Ovary (tissue), 9 donors: ENCODE results near the gene ASB1. TPM values are rescaled to one million over a fixed set of nuclear protein-coding genes. Genes with fewer than 3 reads are reported as not detected.

Source experiments
- DNase-seq, 5 donors: peaks; one replicate each; pipeline ENCODE4 v3.0.0-alpha.2; 2019 to 2020
- H3K27ac ChIP-seq, 2 donors: fragments of 200-600 bp; one replicate each; pipeline versions ENCODE4 v1.5.1 to v1.8.0; 2019 to 2022
- H3K27me3 ChIP-seq: fragments of 200-600 bp; one replicate; pipeline ENCODE4 v1.8.0; 2022
- H3K36me3 ChIP-seq: fragments of 200-600 bp; sonication (generic); one replicate; pipeline ENCODE4 v1.5.1; 2019
- H3K4me1 ChIP-seq: one replicate; pipeline ENCODE4 v1.8.1; 2013; ENCODE audit warnings: mild to moderate bottlenecking, moderate library complexity; ENCODE audit not compliant: insufficient read depth
- H3K4me3 ChIP-seq: fragments of 200-600 bp; sonication (generic); one replicate; pipeline ENCODE4 v1.5.1; 2017
- H3K9me3 ChIP-seq, 2 donors: fragments of 200-600 bp in 1 of 2; sonication (generic) in 1 of 2; one replicate each; pipeline versions ENCODE4 v1.5.1 to v1.8.1; 2013 to 2019; ENCODE audit warnings: mild to moderate bottlenecking in 1 of 2, moderate library complexity in 1 of 2
- EP300 ChIP-seq: sonication (generic); formaldehyde crosslinking; IDR thresholded peaks from one replicate; pipeline ENCODE4 v1.6.1; 2017; ENCODE audit warnings: antibody characterized with exemption
- POLR2A ChIP-seq: fragments of 450-650 bp; IDR thresholded peaks from one replicate; pipeline ENCODE4 v1.6.1; 2017; ENCODE audit warnings: antibody characterized with exemption, mild to moderate bottlenecking, moderate library complexity
- WGBS, 3 donors: extraction: QIAGEN DNeasy Blood & Tissue Kit in 1 of 3; methylation state at CpG; one replicate each; pipeline versions ENCODE4 v1.1.5 to v1.1.7; 2013 to 2017; 5-methylcytosine and 5-hydroxymethylcytosine counted together
- intact Hi-C, 4 donors: fragments of 100-400 bp; cut with DNase I; formaldehyde crosslinking; loops; one replicate each; pipeline versions ENCODE4 v1.11.0 to v1.15.1; 2022 to 2023
- polyA plus RNA-seq, 2 donors: library from polyadenylated mRNA; stranded (reverse); fragments of 200-250 nt in 1 of 2; fragments of 350-450 nt in 1 of 2; fragmentation: Illumina TruSeq in 1 of 2; extraction: RNeasy Lipid Tissue Mini Kit (QIAGEN cat#74804) in 1 of 2; gene quantifications; one replicate each; pipeline ENCODE4 v1.2.3, GENCODE V29; 2013 to 2014
- total RNA-seq, 7 donors: library from RNA; depleted of rRNA in 2 of 7; stranded (reverse); fragments of >200 nt in 2 of 7; fragmentation: NEBNext Ultra II Directional in 3 of 7; extraction: Animal tissue kit (Norgen Biotek cat#: 25700) in 3 of 7; gene quantifications; one replicate each; pipeline versions ENCODE4 v1.1.0 to v1.2.4, GENCODE V29; 2016 to 2023
- TF ChIP-seq, protein P1 (sequence below), 3 donors: fragments of 450-650 bp in 2 of 3; fragments of 200-600 bp in 1 of 3; IDR thresholded peaks; one replicate each; pipeline versions ENCODE4 v1.5.1 to v1.8.0; 2016 to 2022; ENCODE audit warnings: antibody characterized with exemption in 3 of 3, mild to moderate bottlenecking in 1 of 3
- donor health status: DM: no; HTN: no; CAD: no; lungs with moderate emphysema.
- donor health status: DM: no; HTN: no; CAD: no.
- donor health status: Bipolar disorder and iron deficiency.
- donor health status: DM: yes; HTN: yes; CAD: no.
- donor health status: DM: no; HTN: no; CAD: no.
- donor health status: DM: yes; HTN: yes; CAD: no.

The ASB1 gene
- total and polyA plus RNA-seq, 9 donors, result 9.3 to 34.0 (median 29.6) TPM

DNA sequence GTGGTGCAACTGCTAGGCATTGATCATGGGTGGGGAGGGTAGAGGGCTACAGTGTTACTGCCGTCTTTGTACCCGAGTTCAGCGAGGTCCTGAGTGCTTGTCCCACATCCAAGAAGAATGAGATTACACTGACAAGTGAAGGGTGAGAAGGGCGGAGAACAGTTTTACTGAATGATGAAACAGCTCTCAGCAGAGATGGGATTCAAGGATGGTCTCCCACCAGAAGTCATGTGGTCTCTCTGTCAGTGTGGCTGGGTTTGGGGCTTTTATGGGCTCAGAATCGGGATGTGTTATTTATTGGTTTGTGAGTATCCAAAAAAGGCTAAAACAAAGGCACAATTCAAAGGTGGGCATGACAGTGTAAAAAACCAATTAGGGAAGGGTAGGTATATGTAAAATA is 10.8 kb upstream of the ASB1 start:
- TF ChIP-seq EP300 (no peak), POLR2A (no peak)
- TF ChIP-seq, protein P1, sequence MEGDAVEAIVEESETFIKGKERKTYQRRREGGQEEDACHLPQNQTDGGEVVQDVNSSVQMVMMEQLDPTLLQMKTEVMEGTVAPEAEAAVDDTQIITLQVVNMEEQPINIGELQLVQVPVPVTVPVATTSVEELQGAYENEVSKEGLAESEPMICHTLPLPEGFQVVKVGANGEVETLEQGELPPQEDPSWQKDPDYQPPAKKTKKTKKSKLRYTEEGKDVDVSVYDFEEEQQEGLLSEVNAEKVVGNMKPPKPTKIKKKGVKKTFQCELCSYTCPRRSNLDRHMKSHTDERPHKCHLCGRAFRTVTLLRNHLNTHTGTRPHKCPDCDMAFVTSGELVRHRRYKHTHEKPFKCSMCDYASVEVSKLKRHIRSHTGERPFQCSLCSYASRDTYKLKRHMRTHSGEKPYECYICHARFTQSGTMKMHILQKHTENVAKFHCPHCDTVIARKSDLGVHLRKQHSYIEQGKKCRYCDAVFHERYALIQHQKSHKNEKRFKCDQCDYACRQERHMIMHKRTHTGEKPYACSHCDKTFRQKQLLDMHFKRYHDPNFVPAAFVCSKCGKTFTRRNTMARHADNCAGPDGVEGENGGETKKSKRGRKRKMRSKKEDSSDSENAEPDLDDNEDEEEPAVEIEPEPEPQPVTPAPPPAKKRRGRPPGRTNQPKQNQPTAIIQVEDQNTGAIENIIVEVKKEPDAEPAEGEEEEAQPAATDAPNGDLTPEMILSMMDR (IDR thresholded peaks at IDR 0.05), result no peak
- intact Hi-C loops, result no loop called here
- H3K4me1 ChIP-seq, result no peaks in the 10 kb centered on the region
- no peaks in the 10 kb centered on the region for H3K27me3 ChIP-seq
- peaks cover 0 to 3% of the 10 kb centered on the region in 2 donors for H3K9me3 ChIP-seq
- no peak overlapping the region for H3K27ac ChIP-seq
- DNase-seq, result no peak
- H3K36me3 ChIP-seq, result no peaks in the 10 kb centered on the region
- WGBS, 3 donors, result 96 to 97% (median 97%) methylated on average over 5 of the region's 5 CpGs
- no peak overlapping the region for H3K4me3 ChIP-seq

GRCh38 chr2:238418196-238418998 is 8.3 kb upstream of the ASB1 start:
- TF ChIP-seq, protein P1 (IDR thresholded peaks at IDR 0.05), result no peak
- TF ChIP-seq POLR2A (no peak), EP300 (no peak)
- intact Hi-C loops, result no loop called here

GRCh38 chr2:238418999-238419546 is 7.7 kb upstream of the ASB1 start:
- no peak for DNase-seq
- 79 to 86% (median 84%) methylated on average over 2 of the region's 2 CpGs for WGBS, 3 donors
- Histone ChIP-seq H3K27me3 (no peaks in the 10 kb centered on the region), H3K4me3 (no peak overlapping the region), H3K9me3 (peaks cover 0 to 3% of the 10 kb centered on the region in 2 donors), H3K27ac (no peak overlapping the region), H3K36me3 (no peaks in the 10 kb centered on the region), H3K4me1 (no peaks in the 10 kb centered on the region)
- intact Hi-C loops, result no loop called here
- TF ChIP-seq EP300, result no peak
- TF ChIP-seq POLR2A, result no peak
- TF ChIP-seq, protein P1 (IDR thresholded peaks at IDR 0.05), result no peak

More at GRCh38 chr2:238418196-238418998, 8.3 kb upstream of the ASB1 start:
- H3K4me3 ChIP-seq, result no peak overlapping the region
- 72 to 79% (median 78%) methylated on average over 6 of the region's 6 CpGs for WGBS, 3 donors
- H3K9me3 ChIP-seq, result peaks cover 0 to 3% of the 10 kb centered on the region in 2 donors
- H3K4me1 ChIP-seq, result no peaks in the 10 kb centered on the region
- H3K27me3 ChIP-seq, result no peaks in the 10 kb centered on the region
- H3K36me3 ChIP-seq, result no peaks in the 10 kb centered on the region
- DNase-seq, result no peak
- H3K27ac ChIP-seq, result no peak overlapping the region

- Histone ChIP-seq H3K27ac (no peak overlapping the region), H3K36me3 (no peaks in the 10 kb centered on the region), H3K4me3 (no peak overlapping the region), H3K9me3 (peaks cover 0 to 3% of the 10 kb centered on the region in 2 donors), H3K27me3 (no peaks in the 10 kb centered on the region), H3K4me1 (no peaks in the 10 kb centered on the region)
- DNase-seq, result no peak
- intact Hi-C loops, result no loop called here
- 62 to 67% (median 67%) methylated on average over 8 of the region's 8 CpGs for WGBS, 3 donors
- TF ChIP-seq, protein P1 (IDR thresholded peaks at IDR 0.05), result no peak
- TF ChIP-seq POLR2A, result no peak
- no peak for TF ChIP-seq EP300
These were observed 6.3 kb upstream of the ASB1 start for GRCh38 chr2:238420442-238420841.
